Stimulated activated CD8-positive, alpha-beta memory T cell treated with anti-CD3 and anti-CD28 coated beads, Interleukin-12 subunit alpha, Interleukin-12 subunit beta, amount 100 ng/mL, for 1 hour (primary cell): ENCODE measurements around the gene RTF2.
"Not testable (repeated sequence)": the region's sequence is repeated elsewhere in the genome, so short reads cannot be mapped to it uniquely, and the experiment has no call there.

Experiments
- DNase-seq: peaks from one replicate; pipeline ENCODE4 v3.0.0-alpha.2; 2020; ENCODE audit warnings: low read depth

Gene RTF2

DNA sequence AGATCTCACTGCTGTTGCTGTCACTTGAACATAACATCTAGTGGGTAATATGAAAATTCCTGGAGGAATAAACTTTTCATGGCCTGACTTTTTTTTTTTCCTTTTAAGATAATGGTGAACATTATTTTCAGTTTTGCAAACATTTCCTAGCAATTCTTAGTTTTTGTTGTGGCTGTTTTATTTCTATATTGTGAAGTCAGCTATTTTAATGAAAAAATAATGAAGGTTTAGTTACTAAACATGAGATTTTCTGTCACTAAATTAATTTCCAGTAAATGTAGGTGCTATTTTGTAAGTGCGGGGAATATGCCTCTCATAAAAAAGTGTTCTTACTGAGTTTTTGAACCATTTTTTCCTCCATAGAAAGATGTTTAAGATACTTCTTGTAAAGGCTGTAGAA is 32.7 kb downstream of the RTF2 start:
- no peak for DNase-seq

DNA sequence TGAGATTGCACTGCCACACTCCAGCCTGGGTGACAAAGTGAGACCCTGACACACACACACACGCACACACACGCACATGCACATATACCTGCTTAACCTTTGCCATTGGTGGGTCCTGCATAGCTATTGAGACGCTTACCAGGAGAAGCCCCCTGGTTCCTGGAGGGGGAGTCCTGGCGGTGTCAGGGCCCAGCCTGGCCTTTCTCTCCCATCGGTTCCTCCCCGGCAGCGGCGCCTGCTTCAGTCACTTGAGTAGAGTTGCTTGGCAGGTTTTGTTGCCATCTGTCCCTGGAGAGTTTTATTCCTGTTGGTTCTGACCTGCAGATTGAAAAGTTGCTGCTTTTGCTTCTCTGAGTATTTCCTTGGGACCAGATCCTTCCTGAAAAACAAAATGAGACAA is 35.5 kb downstream of the RTF2 start:
- no peak for DNase-seq

DNA sequence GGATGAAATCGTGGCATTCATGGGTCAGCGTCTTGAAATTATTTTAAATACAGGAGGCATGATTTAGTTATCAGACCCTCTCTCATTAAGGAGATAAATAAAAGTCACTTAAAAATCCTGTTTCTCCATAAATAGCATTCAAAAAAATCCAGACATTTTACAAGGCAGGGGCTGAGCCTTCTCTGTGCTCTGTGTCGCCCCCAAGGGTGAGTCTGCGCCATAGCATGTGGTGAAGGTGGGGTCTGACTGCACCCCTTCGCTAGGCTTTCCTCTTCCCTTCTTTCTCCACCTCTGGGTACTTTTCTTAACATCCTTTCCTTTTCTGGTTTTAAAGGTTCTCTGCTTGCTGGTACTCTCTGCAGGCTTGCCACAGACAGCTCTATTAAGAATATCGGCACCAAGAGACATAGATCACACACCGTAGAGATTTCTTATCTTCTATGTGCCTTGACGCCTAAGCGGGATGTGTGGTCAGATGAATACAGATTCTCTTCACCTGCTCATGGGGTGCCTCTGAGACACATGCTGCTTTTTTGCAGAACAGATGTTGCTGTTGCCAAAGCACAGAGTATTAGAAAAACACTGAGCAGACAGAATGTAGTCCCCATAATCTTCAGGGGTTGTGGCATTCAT is 36.1 kb downstream of the RTF2 start:
- DNase-seq = no peak

DNA sequence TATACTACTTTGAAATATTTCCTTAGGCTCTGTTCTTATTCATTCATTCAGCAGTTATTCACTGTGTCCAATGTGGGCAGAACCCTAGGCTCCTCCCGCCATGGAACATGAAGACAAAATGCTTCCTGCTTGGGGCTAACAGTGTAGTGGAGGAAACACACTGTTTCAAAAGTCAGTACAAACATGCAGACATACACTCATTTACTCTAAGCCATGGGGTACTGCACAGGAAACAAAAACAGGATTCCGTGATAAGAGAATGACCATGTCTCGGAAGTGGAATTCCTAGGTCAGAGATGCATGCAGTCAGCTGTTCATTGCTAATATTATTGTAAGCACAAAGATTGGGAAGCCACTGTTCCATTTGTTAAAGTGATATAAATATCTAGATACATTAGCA is 37.7 kb downstream of the RTF2 start:
- no peak for DNase-seq

DNA sequence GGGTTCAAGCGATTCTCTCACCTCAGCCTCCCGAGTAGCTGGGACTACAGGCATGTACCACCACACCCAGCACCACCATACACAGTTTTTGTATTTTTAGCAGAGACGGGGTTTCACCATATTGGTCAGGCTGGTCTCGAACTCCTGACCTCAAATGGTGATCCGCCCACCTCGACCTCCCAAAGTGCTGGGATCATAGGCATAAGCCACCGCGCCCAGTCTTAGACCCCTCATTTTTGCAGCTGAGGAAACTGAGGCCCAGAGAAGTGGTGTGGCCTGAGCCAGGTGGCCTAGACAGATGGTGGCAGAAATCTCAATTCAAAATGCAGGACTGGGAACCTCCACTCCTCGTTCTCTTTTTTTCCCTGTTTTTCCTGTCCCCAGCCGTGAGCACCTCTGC is 43.5 kb downstream of the RTF2 start:
- DNase-seq = no peak

DNA sequence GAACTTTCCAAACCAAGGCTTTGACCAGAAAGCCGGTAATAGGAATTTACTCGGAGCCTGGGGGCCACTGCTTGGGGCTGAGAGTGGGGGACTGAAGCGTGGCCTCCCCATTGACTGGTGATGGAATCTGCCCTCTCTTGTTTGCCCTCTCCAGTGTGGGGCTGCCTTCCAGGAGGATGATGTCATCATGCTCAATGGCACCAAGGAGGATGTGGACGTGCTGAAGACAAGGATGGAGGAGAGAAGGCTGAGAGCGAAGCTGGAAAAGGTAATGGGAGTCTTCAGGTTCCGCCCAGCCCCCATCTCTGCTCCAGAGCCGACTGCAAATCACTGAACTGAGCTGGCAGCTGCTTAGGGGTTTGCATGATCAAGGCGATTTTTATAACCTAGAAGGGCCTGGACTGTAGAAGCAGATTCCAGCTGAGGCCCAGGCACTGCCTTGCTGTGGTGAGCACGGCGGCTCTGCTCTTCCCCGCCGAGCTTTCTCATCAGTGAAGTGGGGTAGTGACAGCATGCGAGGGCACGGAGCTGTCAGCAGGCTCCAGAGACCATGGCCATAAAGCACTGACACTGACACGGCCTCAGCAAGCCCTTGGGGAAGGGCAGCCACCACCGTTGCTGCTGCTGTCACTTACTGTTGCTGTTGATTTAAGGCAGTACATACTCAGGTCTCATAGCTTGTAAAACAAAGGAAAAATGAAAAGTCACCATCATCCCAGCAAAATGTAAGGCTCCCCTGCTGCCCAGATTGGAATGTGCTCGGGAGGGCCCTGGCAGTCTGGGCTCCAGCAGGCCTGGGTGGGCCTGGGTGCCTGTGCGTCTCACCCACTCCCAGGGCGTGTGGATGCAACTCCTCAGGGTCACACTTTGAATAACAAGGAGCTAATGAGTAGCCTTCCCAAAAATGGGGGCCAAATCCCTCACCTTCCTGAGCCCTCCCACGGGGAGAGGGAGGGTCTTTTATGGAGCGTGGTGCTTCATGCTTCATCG is 45.0 kb downstream of the RTF2 start:
- DNase-seq = no peak

DNA sequence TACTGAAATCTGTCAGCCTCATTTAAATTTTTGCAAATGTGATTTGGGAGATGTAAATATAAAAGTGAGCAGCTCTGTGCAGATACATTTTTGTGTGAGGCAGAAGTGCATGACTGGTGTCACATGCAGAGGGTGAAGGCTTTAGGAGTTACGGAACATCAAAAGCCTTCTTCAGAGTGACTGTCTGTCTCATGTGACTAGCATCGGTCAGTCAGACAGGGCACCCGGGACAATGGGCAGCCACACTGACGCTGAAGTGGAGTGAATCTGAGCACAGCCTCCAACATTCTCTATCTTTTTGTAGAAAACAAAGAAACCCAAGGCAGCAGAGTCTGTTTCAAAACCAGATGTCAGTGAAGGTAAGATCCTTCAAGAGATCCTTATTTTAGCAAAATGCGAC is 48.2 kb downstream of the RTF2 start:
- no peak for DNase-seq

DNA sequence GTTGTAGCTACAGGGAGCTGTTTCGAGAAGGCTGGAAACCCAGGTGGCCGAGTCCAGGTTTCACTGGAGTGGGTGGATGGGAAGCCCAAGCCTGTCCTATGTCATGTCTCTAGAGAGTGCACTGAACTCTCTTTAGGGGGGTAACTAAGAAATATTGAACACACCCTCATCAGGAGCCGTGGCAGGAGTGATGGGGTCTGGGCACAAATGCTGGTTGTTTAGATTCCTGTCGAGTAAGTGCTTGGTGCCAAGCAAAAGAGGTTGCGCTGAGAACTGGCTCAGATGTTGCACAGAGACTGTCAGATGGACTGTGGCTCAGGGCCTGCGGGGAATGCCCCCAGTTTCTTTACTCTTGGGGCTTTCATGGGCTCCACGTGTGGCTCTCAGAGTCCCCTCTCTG is 48.8 kb downstream of the RTF2 start:
- no peak for DNase-seq

DNA sequence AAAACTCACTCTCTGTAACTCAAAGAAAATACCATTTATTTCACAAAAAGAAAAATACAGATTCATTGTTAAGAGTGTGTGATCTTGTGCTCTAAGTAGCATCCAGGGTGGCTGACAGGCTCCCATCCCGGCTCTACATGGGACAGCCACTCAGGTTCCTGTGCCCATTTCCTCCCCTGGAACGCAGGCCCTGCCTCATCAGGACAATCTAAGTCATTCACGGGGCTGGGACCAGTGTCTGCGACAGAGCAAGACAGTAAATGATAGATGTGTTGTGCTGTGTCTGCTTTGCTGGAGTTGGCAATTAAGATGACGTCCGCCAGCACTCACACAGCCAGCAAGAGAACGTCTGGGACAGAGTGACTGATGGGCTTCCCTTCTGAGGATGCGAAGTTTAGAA is 49.2 kb downstream of the RTF2 start:
- DNase-seq = no peak

DNA sequence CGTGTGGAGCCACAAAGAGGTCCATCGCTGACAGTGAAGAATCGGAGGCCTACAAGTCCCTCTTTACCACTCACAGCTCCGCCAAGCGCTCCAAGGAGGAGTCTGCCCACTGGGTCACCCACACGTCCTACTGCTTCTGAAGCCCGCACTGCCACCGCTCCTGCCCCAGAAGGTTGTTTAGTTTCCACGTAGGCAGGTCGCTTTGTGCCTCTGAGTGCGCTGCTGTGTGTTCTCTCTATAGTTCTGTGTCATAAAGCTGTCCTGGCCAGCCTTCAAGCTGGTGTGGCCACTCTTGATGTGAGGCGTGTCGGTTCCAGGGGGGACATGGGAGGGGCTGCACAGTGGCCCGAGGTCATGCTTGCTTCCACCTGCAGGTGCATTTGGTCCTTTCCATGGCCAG is 49.7 kb downstream of the RTF2 start:
- no peak for DNase-seq

DNA sequence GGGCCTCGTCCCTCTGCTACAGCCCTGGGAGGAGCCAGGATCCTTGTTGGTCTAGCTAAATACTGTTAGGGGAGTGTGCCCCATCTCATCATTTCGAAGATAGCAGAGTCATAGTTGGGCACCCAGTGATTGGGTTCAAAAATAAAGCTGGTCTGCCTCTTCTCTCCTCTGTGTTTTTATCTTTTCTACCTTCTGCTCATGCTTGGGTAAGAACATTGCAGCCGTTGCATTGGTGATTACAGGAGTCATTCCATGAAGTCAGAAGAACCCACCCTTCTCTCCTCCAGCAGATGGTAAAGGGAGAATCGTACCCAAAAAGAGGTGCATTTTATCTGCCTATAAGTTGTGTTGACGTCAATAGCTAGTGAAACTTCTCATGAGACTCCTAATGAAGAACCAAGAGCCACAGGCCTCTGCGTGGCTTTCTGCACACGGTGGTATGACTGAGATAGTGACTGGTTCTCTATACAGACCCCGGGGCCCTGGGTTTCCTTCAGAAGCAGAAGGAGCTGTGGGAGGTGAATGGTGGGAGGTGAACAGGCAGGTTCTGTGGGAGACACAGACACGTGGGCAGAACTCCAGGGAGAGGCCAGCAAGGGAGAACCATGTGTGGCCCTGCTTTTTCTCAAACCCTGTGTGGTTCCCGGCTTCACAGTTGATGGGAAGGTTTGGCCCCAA is 50.4 kb downstream of the RTF2 start:
- no peak for DNase-seq

DNA sequence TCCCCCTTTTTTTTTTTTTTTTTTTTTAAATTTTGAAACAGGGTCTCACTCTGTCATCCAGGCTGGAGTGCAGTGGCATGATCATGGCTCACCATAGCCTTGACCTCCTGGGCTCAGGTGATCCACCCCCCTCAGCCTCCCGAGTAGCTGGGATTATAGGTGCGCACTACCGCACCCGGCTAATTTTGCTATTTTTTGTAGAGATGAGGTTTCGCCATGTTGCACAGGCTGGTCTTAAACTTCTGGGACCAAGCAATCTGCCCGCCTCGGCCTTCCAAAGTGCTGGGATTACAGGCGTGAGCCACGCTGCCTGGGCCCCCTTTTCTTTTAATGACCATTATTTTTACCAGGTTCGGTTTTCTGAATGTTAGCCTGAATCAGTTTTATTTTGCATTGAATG is 51.1 kb downstream of the RTF2 start:
- no peak for DNase-seq

DNA sequence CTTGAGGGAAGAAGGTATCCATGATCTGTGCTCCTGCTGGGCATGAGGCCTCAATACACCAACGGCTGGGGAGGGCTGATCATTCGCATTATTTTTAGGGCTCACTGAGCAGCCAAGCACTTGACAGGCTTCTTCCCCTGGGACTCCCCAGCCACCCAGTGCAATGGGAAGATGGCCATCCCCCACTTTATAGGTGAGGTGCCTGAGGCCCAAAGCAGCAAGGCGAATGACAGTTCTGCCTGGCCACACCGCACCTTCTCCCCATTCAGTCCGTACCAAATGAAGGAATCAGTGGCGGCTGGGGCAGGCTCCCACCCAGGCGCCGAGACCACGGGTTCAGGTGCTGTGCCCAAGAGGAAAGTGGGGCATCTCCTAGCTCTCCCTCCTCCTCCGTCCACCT is 51.8 kb downstream of the RTF2 start:
- DNase-seq = no peak

DNA sequence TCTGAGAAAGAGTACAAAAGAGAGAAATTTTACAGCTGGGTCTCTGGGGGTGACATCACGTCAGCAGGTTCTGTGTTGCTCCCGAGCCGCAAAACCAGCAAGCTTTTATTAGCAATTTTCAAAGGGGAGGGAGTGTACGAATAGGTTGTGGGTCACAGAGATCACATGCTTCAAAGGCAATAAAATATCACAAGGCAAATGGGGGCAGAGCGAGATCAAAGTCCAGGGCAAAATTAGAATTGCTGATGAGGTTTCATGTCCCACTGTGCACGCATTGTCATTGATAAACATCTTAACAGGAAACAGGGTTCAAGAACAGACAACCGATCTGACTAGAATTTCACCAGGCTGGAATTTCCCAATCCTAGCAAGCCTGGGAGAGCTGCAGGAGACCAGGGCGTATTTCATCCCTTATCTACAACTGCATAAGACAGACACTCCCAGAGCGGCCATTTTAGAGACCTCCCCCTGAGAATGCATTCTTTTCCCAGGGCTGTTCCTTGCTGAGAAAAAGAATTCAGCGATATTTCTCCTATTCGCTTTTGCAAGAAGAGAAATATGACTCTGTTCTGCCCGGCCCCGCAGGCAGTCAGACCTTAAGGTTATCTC is 52.4 kb downstream of the RTF2 start:
- DNase-seq = not testable (repeated sequence)

DNA sequence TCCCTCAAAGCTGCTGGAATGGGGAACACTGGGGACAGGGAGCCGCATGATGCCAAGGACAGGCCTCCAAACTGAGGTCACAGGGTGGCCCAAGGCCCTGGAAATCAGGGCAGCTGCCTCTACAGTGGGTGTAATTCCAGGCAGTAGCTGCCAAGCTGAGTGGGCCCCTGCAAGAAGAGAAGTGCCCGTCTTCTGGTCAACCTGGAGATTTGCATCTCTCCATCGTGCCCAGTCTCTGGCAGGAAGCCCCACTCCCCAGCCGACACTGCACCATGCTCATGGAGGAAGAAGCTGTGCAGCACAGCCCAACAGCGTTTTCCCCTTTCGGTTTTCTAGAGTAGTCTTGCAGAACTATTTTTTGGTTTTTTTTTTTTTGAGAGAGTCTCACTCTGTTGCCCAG is 53.9 kb downstream of the RTF2 start:
- DNase-seq = no peak

DNA sequence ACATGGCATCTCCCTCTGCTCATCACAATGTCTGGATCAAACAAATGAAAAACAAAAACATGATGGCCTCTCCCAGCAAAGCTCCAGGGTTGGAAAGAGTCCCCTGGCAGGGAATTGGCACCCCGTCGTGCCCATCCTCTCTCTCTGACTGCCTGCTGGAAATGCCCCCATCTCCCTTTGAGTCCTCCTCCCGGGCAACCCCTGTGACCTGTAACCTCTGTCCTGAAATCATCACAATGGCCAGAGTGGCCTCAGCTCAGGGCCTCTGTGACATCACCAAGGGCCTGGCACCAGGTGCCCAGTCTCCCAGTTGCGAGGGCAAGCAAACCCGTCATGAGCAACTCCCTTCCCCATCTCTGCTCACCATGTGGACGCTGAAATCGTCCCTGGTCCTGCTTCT is 56.0 kb downstream of the RTF2 start, which contains the start of gene FAM209A:
FAM209A (plus strand) TSS at position 301 of the 400 bp plus-strand sequence; CDS start at position 366, 65 bp downstream.
- not testable (repeated sequence) for DNase-seq

DNA sequence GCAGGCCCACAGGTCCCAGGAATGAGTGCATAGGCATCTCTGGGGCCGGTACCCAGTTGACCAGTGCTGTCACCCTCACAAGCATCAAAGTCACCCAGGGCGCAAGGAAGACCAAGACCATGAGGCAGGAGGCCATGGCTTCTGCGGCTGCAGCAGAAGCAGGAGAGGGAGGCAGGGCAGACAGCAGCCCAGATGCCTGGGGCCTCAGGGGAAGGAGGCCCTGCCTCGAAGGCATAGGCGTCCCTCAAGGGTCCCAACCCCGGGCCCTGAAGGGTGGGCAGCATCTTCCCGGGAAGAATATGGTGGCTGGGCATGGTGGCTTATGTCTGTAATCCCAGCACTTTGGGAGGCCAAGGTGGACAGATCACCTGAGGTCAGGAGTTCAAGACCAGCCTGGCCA is 59.1 kb downstream of the RTF2 start:
- no peak for DNase-seq

DNA sequence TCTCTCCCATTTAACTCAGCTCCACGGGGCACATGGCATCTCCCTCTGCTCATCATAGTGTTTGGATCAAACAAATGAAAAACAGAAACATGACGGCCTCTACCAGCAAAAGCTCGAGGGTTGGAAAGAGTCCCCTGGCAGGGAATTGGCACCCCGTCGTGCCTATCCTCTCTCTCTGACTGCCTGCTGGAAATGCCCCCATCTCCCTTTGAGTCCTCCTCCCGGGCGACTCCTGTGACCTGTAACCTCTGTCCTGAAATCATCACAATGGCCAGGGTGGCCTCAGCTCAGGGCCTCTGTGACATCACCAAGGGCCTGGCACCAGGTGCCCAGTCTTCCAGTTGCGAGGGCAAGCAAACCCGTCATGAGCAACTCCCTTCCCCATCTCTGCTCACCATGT is 64.5 kb downstream of the RTF2 start, which contains the start of gene FAM209B:
FAM209B (plus strand) TSS at position 301 of the 400 bp plus-strand sequence; CDS start at position 397, 96 bp downstream.
- not testable (repeated sequence) for DNase-seq

DNA sequence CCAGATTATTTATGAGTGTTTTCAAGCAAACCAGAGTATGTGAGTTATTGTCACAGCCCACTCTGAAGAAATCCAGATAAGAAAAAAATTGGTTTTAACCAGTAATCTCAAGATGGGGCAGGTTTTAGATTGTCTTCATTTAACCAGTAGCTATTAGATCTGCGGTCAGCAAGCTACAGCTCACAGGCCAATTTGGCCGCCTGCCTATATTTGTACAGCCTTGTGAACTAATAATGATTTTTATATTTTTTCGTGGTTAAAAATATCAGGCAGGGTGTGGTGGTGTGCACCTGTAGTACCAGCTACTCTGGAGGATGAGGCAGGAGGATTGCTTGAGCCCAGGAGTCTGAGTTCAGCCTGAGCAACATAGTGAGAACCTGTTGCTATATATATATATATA is 69.6 kb downstream of the RTF2 start:
- DNase-seq = no peak

DNA sequence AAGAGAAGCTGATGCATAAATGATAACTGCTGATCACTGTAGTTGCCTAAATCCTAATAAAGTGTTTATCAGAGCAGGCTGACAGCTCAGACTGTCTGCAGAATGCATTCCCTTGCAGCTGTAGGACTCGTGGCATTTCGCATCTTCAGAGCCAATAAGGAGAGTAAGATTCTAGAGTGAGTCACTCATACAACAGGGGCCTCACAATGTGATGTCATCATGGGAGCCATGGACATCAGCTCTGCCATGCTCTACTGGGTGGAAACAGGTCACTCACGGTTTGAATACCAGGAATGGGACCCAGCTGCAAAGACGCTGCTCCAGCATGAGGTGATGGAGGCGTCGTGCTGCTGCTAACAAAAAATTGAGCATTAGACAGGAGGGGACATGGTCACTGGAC is 72.0 kb downstream of the RTF2 start:
- DNase-seq = no peak

DNA sequence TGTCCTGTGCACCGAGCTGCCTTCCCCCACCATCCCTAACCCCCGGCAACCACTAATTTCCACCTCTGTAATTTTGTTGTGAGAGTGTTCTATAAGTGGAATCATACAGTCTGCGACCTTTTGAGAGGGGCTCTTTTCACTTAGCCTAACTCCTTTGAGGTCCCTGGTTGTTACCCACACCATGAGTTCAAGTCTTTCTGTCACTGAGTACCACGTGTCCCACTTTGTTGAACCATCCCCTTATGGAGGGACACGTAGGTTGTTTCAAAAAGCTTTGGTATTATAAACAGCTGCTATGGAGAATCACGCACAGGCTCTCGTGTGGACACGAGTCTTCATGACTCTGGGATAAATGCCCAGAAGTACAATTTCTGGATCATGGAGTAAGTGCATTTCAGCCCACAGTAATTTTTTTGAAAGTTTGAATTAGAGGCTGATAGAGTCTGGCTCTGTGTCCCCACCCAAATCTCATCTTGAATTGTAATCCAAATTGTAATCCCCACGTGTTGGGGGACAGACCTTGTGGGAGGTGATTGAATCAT is 74.1 kb downstream of the RTF2 start:
- DNase-seq = no peak

DNA sequence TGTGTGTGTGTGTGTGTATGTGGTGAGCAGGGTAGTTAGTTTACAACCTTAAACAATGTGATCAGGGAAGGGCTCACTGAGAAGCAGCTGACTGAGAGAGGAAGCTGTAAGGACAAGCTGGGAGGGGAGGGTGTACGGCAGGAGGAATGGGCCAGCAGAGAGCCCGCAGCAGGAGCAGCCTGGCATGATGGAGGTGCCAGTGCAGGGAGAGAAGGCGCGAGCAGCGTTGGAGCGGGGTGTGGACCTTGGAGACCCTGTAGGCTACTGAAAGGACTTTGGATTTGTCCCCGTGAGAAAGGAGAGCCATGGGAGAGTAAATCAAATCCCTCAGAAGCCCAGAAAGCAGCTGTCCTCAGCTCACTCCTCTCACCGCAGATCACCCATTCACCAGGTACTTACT is 83.1 kb downstream of the RTF2 start:
- no peak for DNase-seq
